ENCODE measurements around the gene CD164.

CD164 gene

GRCh38 chr6:109359248-109359647, 23.0 kb downstream of the CD164 start:
- Histone ChIP-seq H3K27ac (no peak overlapping the region), H3K4me3 (no peak overlapping the region), H3K36me3 (ENCODE audit: insufficient read depth, low read length) (peaks cover 91% of the 10 kb centered on the region), H3K9ac (ENCODE audit: insufficient read length) (no peak overlapping the region), H3K9me3 (ENCODE audit: low read depth, low read length) (0 out of 2 replicates have a peak, but pooled peaks cover 11% of the 10 kb centered on the region)
- TF ChIP-seq FOXP2 (optimal IDR thresholded peaks at IDR 0.05; ENCODE audit: control extremely low read depth, extremely low read length, insufficient read depth) = no peak
- TF ChIP-seq EZH2 (IDR thresholded peaks at IDR 0.05) = no peak
- no peak for TF ChIP-seq POLR2AphosphoS5 (IDR thresholded peaks at IDR 0.05; ENCODE audit: borderline replicate concordance, low read depth, low read length)
- DNase-seq (ENCODE audit: low read depth, low spot score) = no peak

GRCh38 chr6:109358204-109358603, 24.1 kb downstream of the CD164 start:
- 0 out of 2 replicates have a peak, but pooled peaks cover 11% of the 10 kb centered on the region for H3K9me3 ChIP-seq (ENCODE audit: low read depth, low read length)
- H3K9ac ChIP-seq (ENCODE audit: insufficient read length) = no peak overlapping the region
- no peak overlapping the region for H3K4me3 ChIP-seq
- H3K36me3 ChIP-seq (ENCODE audit: insufficient read depth, low read length) = peaks cover 86% of the 10 kb centered on the region
- no peak for TF ChIP-seq EZH2 (IDR thresholded peaks at IDR 0.05)
- TF ChIP-seq FOXP2 (optimal IDR thresholded peaks at IDR 0.05; ENCODE audit: control extremely low read depth, extremely low read length, insufficient read depth) = no peak
- TF ChIP-seq POLR2AphosphoS5 (IDR thresholded peaks at IDR 0.05; ENCODE audit: borderline replicate concordance, low read depth, low read length) = no peak
- no peak overlapping the region for H3K27ac ChIP-seq
- DNase-seq (ENCODE audit: low read depth, low spot score) = no peak

GRCh38 chr6:109356237-109356636, 26.0 kb downstream of the CD164 start:
- Histone ChIP-seq H3K27ac (no peak overlapping the region), H3K9ac (ENCODE audit: insufficient read length) (no peak overlapping the region), H3K36me3 (ENCODE audit: insufficient read depth, low read length) (peaks cover 72% of the 10 kb centered on the region), H3K9me3 (ENCODE audit: low read depth, low read length) (0 out of 2 replicates have a peak, but pooled peaks cover 7% of the 10 kb centered on the region), H3K4me3 (no peak overlapping the region)
- no peak for DNase-seq (ENCODE audit: low read depth, low spot score)
- TF ChIP-seq EZH2 (IDR thresholded peaks at IDR 0.05) = no peak
- TF ChIP-seq FOXP2 (optimal IDR thresholded peaks at IDR 0.05; ENCODE audit: control extremely low read depth, extremely low read length, insufficient read depth) = no peak
- TF ChIP-seq POLR2AphosphoS5 (IDR thresholded peaks at IDR 0.05; ENCODE audit: borderline replicate concordance, low read depth, low read length) = no peak

- no peak overlapping the region for H3K4me3 ChIP-seq
- H3K36me3 ChIP-seq (ENCODE audit: insufficient read depth, low read length) = peaks cover 26% of the 10 kb centered on the region
- TF ChIP-seq EZH2 (IDR thresholded peaks at IDR 0.05) (no peak), POLR2AphosphoS5 (IDR thresholded peaks at IDR 0.05; ENCODE audit: borderline replicate concordance, low read depth, low read length) (no peak), FOXP2 (optimal IDR thresholded peaks at IDR 0.05; ENCODE audit: control extremely low read depth, extremely low read length, insufficient read depth) (no peak)
- no peak for DNase-seq (ENCODE audit: low read depth, low spot score)
- H3K9ac ChIP-seq (ENCODE audit: insufficient read length) = no peak overlapping the region
- H3K27ac ChIP-seq = no peak overlapping the region
- H3K9me3 ChIP-seq (ENCODE audit: low read depth, low read length) = 0 out of 2 replicates have a peak, but pooled peaks cover 4% of the 10 kb centered on the region
Measured at GRCh38 chr6:109351231-109352130, 30.8 kb downstream of the CD164 start.

GRCh38 chr6:109349419-109349987, 32.8 kb downstream of the CD164 start:
- no peak overlapping the region for H3K4me3 ChIP-seq
- H3K36me3 ChIP-seq (ENCODE audit: insufficient read depth, low read length) = peaks cover 6% of the 10 kb centered on the region; the same call in 1 of the 2 replicates
- DNase-seq (ENCODE audit: low read depth, low spot score) = peak; percentile 26
- no peak overlapping the region for H3K9ac ChIP-seq (ENCODE audit: insufficient read length)
- H3K27ac ChIP-seq = no peak overlapping the region
- no peaks in the 10 kb centered on the region for H3K9me3 ChIP-seq (ENCODE audit: low read depth, low read length)
- no peak for TF ChIP-seq EZH2 (IDR thresholded peaks at IDR 0.05)
- no peak for TF ChIP-seq POLR2AphosphoS5 (IDR thresholded peaks at IDR 0.05; ENCODE audit: borderline replicate concordance, low read depth, low read length)
- TF ChIP-seq FOXP2 (optimal IDR thresholded peaks at IDR 0.05; ENCODE audit: control extremely low read depth, extremely low read length, insufficient read depth) = no peak

GRCh38 chr6:109348226-109348625, 34.0 kb downstream of the CD164 start:
- H3K4me3 ChIP-seq = no peak overlapping the region
- H3K9me3 ChIP-seq (ENCODE audit: low read depth, low read length) = no peaks in the 10 kb centered on the region
- H3K9ac ChIP-seq (ENCODE audit: insufficient read length) = no peak overlapping the region
- no peak overlapping the region for H3K27ac ChIP-seq
- TF ChIP-seq POLR2AphosphoS5 (IDR thresholded peaks at IDR 0.05; ENCODE audit: borderline replicate concordance, low read depth, low read length) = no peak
- no peak for TF ChIP-seq EZH2 (IDR thresholded peaks at IDR 0.05)
- no peak for TF ChIP-seq FOXP2 (optimal IDR thresholded peaks at IDR 0.05; ENCODE audit: control extremely low read depth, extremely low read length, insufficient read depth)
- no peaks in the 10 kb centered on the region for H3K36me3 ChIP-seq (ENCODE audit: insufficient read depth, low read length)
- DNase-seq (ENCODE audit: low read depth, low spot score) = no peak

GRCh38 chr6:109347779-109348178, 34.5 kb downstream of the CD164 start:
- TF ChIP-seq EZH2 (IDR thresholded peaks at IDR 0.05) (no peak), FOXP2 (optimal IDR thresholded peaks at IDR 0.05; ENCODE audit: control extremely low read depth, extremely low read length, insufficient read depth) (no peak), POLR2AphosphoS5 (IDR thresholded peaks at IDR 0.05; ENCODE audit: borderline replicate concordance, low read depth, low read length) (no peak)
- no peaks in the 10 kb centered on the region for H3K36me3 ChIP-seq (ENCODE audit: insufficient read depth, low read length)

GRCh38 chr6:109345986-109346385, 36.3 kb downstream of the CD164 start:
- H3K4me3 ChIP-seq = no peak overlapping the region
- no peak overlapping the region for H3K9ac ChIP-seq (ENCODE audit: insufficient read length)
- no peak for DNase-seq (ENCODE audit: low read depth, low spot score)
- no peaks in the 10 kb centered on the region for H3K9me3 ChIP-seq (ENCODE audit: low read depth, low read length)
- TF ChIP-seq POLR2AphosphoS5 (IDR thresholded peaks at IDR 0.05; ENCODE audit: borderline replicate concordance, low read depth, low read length) (no peak), EZH2 (IDR thresholded peaks at IDR 0.05) (no peak), FOXP2 (optimal IDR thresholded peaks at IDR 0.05; ENCODE audit: control extremely low read depth, extremely low read length, insufficient read depth) (no peak)
- no peak overlapping the region for H3K27ac ChIP-seq
- H3K36me3 ChIP-seq (ENCODE audit: insufficient read depth, low read length) = no peaks in the 10 kb centered on the region

More at GRCh38 chr6:109347779-109348178, 34.5 kb downstream of the CD164 start:
- Histone ChIP-seq H3K9me3 (ENCODE audit: low read depth, low read length) (no peaks in the 10 kb centered on the region), H3K4me3 (no peak overlapping the region), H3K27ac (no peak overlapping the region), H3K9ac (ENCODE audit: insufficient read length) (no peak overlapping the region)
- no peak for DNase-seq (ENCODE audit: low read depth, low spot score)
